H9 (cell line): ENCODE results near the gene ACADM. TPM values are rescaled to one million over a fixed set of nuclear protein-coding genes. Genes with fewer than 3 reads are reported as not detected.
A peak's percentile ranks its signal among the peaks of the same experiment; 100 is the strongest.

Source experiments
- DNase-seq: peaks from one replicate; pipeline ENCODE4 v3.0.0-alpha.2; 2017
- H2AFZ ChIP-seq: one replicate; pipeline ENCODE4 v1.6.1; 2013; ENCODE audit warnings: mild to moderate bottlenecking, low read length, control low read depth, moderate library complexity
- H2AK5ac ChIP-seq: 2 replicates; pipeline ENCODE4 v1.6.1; 2013; ENCODE audit warnings: low read length, control low read depth, mixed read lengths; ENCODE audit not compliant: insufficient read length
- H2BK120ac ChIP-seq: one replicate; pipeline ENCODE4 v1.6.1; 2013; ENCODE audit warnings: low read depth, mild to moderate bottlenecking, low read length, control low read depth, inconsistent platforms; ENCODE audit not compliant: poor library complexity, severe bottlenecking
- H2BK12ac ChIP-seq: 2 replicates; pipeline ENCODE4 v1.6.1; 2013; ENCODE audit warnings: low read length, control low read depth, mixed read lengths, low read depth; ENCODE audit not compliant: insufficient read length
- H2BK15ac ChIP-seq: 2 replicates; pipeline ENCODE4 v1.6.1; 2013; ENCODE audit warnings: low read depth, low read length, control low read depth
- H2BK20ac ChIP-seq: one replicate; pipeline ENCODE4 v1.6.1; 2013; ENCODE audit warnings: low read depth, mild to moderate bottlenecking, low read length, control low read depth, inconsistent platforms; ENCODE audit not compliant: poor library complexity, severe bottlenecking
- H2BK5ac ChIP-seq: 2 replicates; pipeline ENCODE4 v1.6.1; 2013; ENCODE audit warnings: low read length, control low read depth, mixed read lengths; ENCODE audit not compliant: insufficient read length
- H3K14ac ChIP-seq: 2 replicates; pipeline ENCODE4 v1.6.1; 2013; ENCODE audit warnings: low read length, control low read depth; ENCODE audit not compliant: insufficient read depth
- H3K18ac ChIP-seq: 2 replicates; pipeline ENCODE4 v1.6.1; 2013; ENCODE audit warnings: low read depth, mild to moderate bottlenecking, mixed read lengths, low read length, control low read depth; ENCODE audit not compliant: insufficient read length
- H3K23ac ChIP-seq: 2 replicates; pipeline ENCODE4 v1.6.1; 2013; ENCODE audit warnings: low read length, control low read depth, mixed read lengths, low read depth; ENCODE audit not compliant: insufficient read length
- H3K23me2 ChIP-seq: 2 replicates; pipeline ENCODE4 v1.6.1; 2013; ENCODE audit warnings: low read depth, mild to moderate bottlenecking, mixed read lengths, low read length, control low read depth; ENCODE audit not compliant: insufficient read length, poor library complexity, severe bottlenecking
- H3K27ac ChIP-seq: 2 replicates; pipeline ENCODE4 v1.5.1; 2013; ENCODE audit warnings: low read length, control low read depth, mixed read lengths, low read depth; ENCODE audit not compliant: insufficient read length
- H3K27me3 ChIP-seq: 2 replicates; pipeline ENCODE4 v1.6.1; 2013; ENCODE audit warnings: low read length, control low read depth, inconsistent platforms; ENCODE audit not compliant: insufficient read depth
- H3K4ac ChIP-seq: 2 replicates; pipeline ENCODE4 v1.6.1; 2013; ENCODE audit warnings: low read depth, mild to moderate bottlenecking, control low read depth, inconsistent platforms, low read length, moderate library complexity
- H3K4me1 ChIP-seq: 2 replicates; pipeline ENCODE4 v1.6.1; 2013; ENCODE audit warnings: low read length, control low read depth, inconsistent platforms; ENCODE audit not compliant: insufficient read depth
- H3K4me2 ChIP-seq: 2 replicates; pipeline ENCODE4 v1.6.1; 2013; ENCODE audit warnings: low read length, control low read depth, mixed read lengths; ENCODE audit not compliant: insufficient read length, insufficient read depth
- H3K56ac ChIP-seq: 2 replicates; pipeline ENCODE4 v1.6.1; 2013; ENCODE audit warnings: low read depth, mild to moderate bottlenecking, mixed read lengths, low read length, control low read depth; ENCODE audit not compliant: insufficient read length
- H3K79me1 ChIP-seq: 2 replicates; pipeline ENCODE4 v1.6.1; 2013; ENCODE audit warnings: low read depth, mild to moderate bottlenecking, moderate library complexity, low read length, control low read depth, inconsistent platforms; ENCODE audit not compliant: insufficient read depth, poor library complexity, severe bottlenecking
- H3K79me2 ChIP-seq: 2 replicates; pipeline ENCODE4 v1.6.1; 2013; ENCODE audit warnings: low read length, control low read depth, inconsistent platforms; ENCODE audit not compliant: insufficient read depth
- H3K9ac ChIP-seq: 2 replicates; pipeline ENCODE4 v1.6.1; 2013; ENCODE audit warnings: low read length, control low read depth, mixed read lengths; ENCODE audit not compliant: insufficient read length; ENCODE audit errors: extremely low read depth
- H3K9me3 ChIP-seq: one replicate; pipeline ENCODE4 v1.6.1; 2013; ENCODE audit warnings: low read depth, low read length, inconsistent platforms; ENCODE audit not compliant: control insufficient read depth
- H3T11ph ChIP-seq: one replicate; pipeline ENCODE4 v1.6.1; 2013; ENCODE audit warnings: mild to moderate bottlenecking, low read length, control low read depth, inconsistent platforms
- H4K20me1 ChIP-seq: one replicate; pipeline ENCODE4 v1.6.1; 2013; ENCODE audit not compliant: control insufficient read depth, insufficient read length, insufficient read depth
- H4K5ac ChIP-seq: 2 replicates; pipeline ENCODE4 v1.6.1; 2013; ENCODE audit warnings: low read depth, mild to moderate bottlenecking, mixed read lengths, low read length, control low read depth; ENCODE audit not compliant: insufficient read length
- H4K8ac ChIP-seq: replicated peaks from 2 replicates; pipeline ENCODE4 v1.6.1; 2013; ENCODE audit warnings: low read length, control low read depth, mixed read lengths, low read depth; ENCODE audit not compliant: insufficient read length
- H4K91ac ChIP-seq: 2 replicates; pipeline ENCODE4 v1.6.1; 2013; ENCODE audit warnings: low read depth, mild to moderate bottlenecking, moderate library complexity, mixed read lengths, low read length, control low read depth; ENCODE audit not compliant: insufficient read length
- H3K27ac Mint-ChIP-seq, 3 experiments: 2 replicates in 2 of 3; 3 replicates in 1 of 3; pipeline ENCODE4 v1.8.0; 2020 to 2021; ENCODE audit warnings: mixed read lengths in 3 of 3, mild to moderate bottlenecking in 1 of 3, moderate library complexity in 1 of 3
- H3K27me3 Mint-ChIP-seq: 2 replicates; pipeline ENCODE4 v1.8.0; 2021; ENCODE audit warnings: low read depth, mild to moderate bottlenecking, moderate library complexity, mixed read lengths
- H3K36me3 Mint-ChIP-seq, 3 experiments: 2 replicates in 2 of 3; 3 replicates in 1 of 3; pipeline ENCODE4 v1.8.0; 2020 to 2021; ENCODE audit warnings: low read depth in 3 of 3, mixed read lengths in 3 of 3; ENCODE audit not compliant: insufficient read depth in 1 of 3
- H3K4me1 Mint-ChIP-seq, 2 experiments: 2 replicates each; pipeline ENCODE4 v1.8.0; 2020; ENCODE audit warnings: mixed read lengths in 2 of 2
- H3K4me3 Mint-ChIP-seq, 2 experiments: 2 replicates in 1 of 2; 3 replicates in 1 of 2; pipeline ENCODE4 v1.8.0; 2020 to 2021; ENCODE audit warnings: mild to moderate bottlenecking in 2 of 2, mixed read lengths in 2 of 2, moderate library complexity in 1 of 2
- H3K9me3 Mint-ChIP-seq, 2 experiments: 2 replicates in 1 of 2; 3 replicates in 1 of 2; pipeline ENCODE4 v1.8.0; 2020; ENCODE audit warnings: mild to moderate bottlenecking in 2 of 2, mixed read lengths in 2 of 2, moderate library complexity in 1 of 2
- WGBS: extraction: QIAGEN DNeasy Blood & Tissue Kit; methylation state at CpG from one replicate; pipeline ENCODE4 v1.1.7; 2013; ENCODE audit warnings: missing lambda C conversion rate, low lambda C conversion rate, mixed read lengths; ENCODE audit not compliant: insufficient read length; ENCODE audit errors: extremely low coverage; 5-methylcytosine and 5-hydroxymethylcytosine counted together
- total RNA-seq: library from RNA; stranded (reverse); gene quantifications from 2 replicates; pipeline ENCODE4 v1.2.1, GENCODE V29; 2021
- TF ChIP-seq, protein P1 (sequence below): fragments of 200-600 bp; sonication (generic); conservative IDR thresholded peaks from 3 replicates; pipeline ENCODE4 v1.8.0; 2021; ENCODE audit warnings: antibody characterized with exemption, mild to moderate bottlenecking

The ACADM gene
- total RNA-seq, 1 experiment from 2014 or later, result 51.3 TPM

DNA sequence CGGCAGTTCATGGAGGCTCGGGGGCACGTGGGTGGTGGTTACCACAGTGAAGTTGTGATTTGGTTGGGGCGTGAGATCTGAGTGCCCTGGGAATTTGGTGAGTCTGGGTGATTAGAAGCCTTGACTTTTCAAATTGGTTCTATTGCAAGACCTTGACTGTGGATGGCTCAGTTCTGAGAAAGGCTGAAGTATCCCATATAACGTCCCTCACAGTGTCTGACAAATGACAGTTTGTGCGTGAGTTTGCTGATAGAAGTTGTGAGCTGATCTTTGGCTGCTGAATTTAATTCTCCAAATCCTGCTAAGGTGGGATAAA, 72.7 kb downstream of the ACADM start:
- Histone ChIP-seq H2BK15ac (no peak overlapping the region), H3K27me3 (no peaks in the 10 kb centered on the region), H2AK5ac (no peak overlapping the region), H3T11ph (no peak overlapping the region), H2BK20ac (no peak overlapping the region), H3K79me2 (no peaks in the 10 kb centered on the region), H4K20me1 (no peaks in the 10 kb centered on the region), H3K18ac (no peak overlapping the region), H3K9ac (no peak overlapping the region), H2BK12ac (no peak overlapping the region), H3K27ac (no peak overlapping the region), H3K23ac (no peak overlapping the region), H3K4me1 (no peaks in the 10 kb centered on the region), H3K23me2 (no peaks in the 10 kb centered on the region), H4K5ac (no peak overlapping the region), H4K91ac (no peak overlapping the region), H3K9me3 (no peaks in the 10 kb centered on the region), H3K4ac (no peak overlapping the region), H3K79me1 (no peaks in the 10 kb centered on the region), H4K8ac (no peak overlapping the region), H3K14ac (no peak overlapping the region; the same call in 1 of the 2 replicates), H2BK120ac (no peak overlapping the region), H3K4me2 (no peak overlapping the region), H2BK5ac (no peak overlapping the region), H3K56ac (no peak overlapping the region), H2AFZ (no peak overlapping the region)
- no peaks in the 10 kb centered on the region for H3K9me3 Mint-ChIP-seq
- H3K27me3 Mint-ChIP-seq, result no peaks in the 10 kb centered on the region; the same call in 1 of the 2 replicates
- TF ChIP-seq, protein P1, sequence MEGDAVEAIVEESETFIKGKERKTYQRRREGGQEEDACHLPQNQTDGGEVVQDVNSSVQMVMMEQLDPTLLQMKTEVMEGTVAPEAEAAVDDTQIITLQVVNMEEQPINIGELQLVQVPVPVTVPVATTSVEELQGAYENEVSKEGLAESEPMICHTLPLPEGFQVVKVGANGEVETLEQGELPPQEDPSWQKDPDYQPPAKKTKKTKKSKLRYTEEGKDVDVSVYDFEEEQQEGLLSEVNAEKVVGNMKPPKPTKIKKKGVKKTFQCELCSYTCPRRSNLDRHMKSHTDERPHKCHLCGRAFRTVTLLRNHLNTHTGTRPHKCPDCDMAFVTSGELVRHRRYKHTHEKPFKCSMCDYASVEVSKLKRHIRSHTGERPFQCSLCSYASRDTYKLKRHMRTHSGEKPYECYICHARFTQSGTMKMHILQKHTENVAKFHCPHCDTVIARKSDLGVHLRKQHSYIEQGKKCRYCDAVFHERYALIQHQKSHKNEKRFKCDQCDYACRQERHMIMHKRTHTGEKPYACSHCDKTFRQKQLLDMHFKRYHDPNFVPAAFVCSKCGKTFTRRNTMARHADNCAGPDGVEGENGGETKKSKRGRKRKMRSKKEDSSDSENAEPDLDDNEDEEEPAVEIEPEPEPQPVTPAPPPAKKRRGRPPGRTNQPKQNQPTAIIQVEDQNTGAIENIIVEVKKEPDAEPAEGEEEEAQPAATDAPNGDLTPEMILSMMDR, result no peak
- H3K36me3 Mint-ChIP-seq, result peaks cover 26 to 62% (median 36%) of the 10 kb centered on the region in 3 experiments; a peak in 6 of 7 replicates
- no CpG with 5 or more reads among the region's 6 CpGs for WGBS
- H3K4me3 Mint-ChIP-seq, result no peak overlapping the region
- H3K4me1 Mint-ChIP-seq, result peaks cover 0 to 4% of the 10 kb centered on the region in 2 experiments; a peak in 1 of 4 replicates
- H3K27ac Mint-ChIP-seq, result peak overlapping the region in 2 of 3 experiments; percentile 44 to 49; a peak in 3 of 7 replicates
- no peak for DNase-seq
